Transverse colon (tissue), 4 donors: ENCODE measurements around the gene SEC61G. TPM values are rescaled to one million over a fixed set of nuclear protein-coding genes. Genes with fewer than 3 reads are reported as not detected.

Experiments used
- DNase-seq: peaks from one replicate; pipeline ENCODE4 v3.0.0-alpha.2; 2019
- H3K27ac ChIP-seq, 4 donors: fragments of 200-600 bp; sonication (generic); 2 replicates each; pipeline ENCODE4 v1.5.1; 2016 to 2018; ENCODE audit warnings: inconsistent platforms in 4 of 4
- H3K27me3 ChIP-seq: fragments of 200-600 bp; sonication (generic); 2 replicates; pipeline ENCODE4 v1.5.1; 2017; ENCODE audit warnings: inconsistent platforms
- H3K36me3 ChIP-seq, 4 donors: fragments of 200-600 bp; sonication (generic); 2 replicates each; pipeline ENCODE4 v1.5.1; 2017 to 2019; ENCODE audit warnings: inconsistent platforms in 4 of 4
- H3K4me1 ChIP-seq, 4 donors: fragments of 200-600 bp; sonication (generic); 2 replicates each; pipeline ENCODE4 v1.5.1; 2017 to 2020; ENCODE audit warnings: inconsistent platforms in 4 of 4
- H3K4me3 ChIP-seq, 4 donors: fragments of 200-600 bp; sonication (generic); 1 replicate in 1 of 4; 2 replicates in 3 of 4; pipeline versions ENCODE4 v1.5.1 to v1.6.1; 2017 to 2019; ENCODE audit warnings: inconsistent platforms in 4 of 4
- H3K9me3 ChIP-seq, 2 donors: fragments of 200-600 bp; sonication (generic); 2 replicates each; pipeline ENCODE4 v1.5.1; 2017 to 2019; ENCODE audit warnings: inconsistent platforms in 2 of 2
- EP300 ChIP-seq: sonication (generic); formaldehyde crosslinking; IDR thresholded peaks from one replicate; pipeline ENCODE4 v1.6.1; 2017; ENCODE audit warnings: antibody characterized with exemption, low read depth
- POLR2A ChIP-seq: fragments of 450-650 bp; IDR thresholded peaks from one replicate; pipeline ENCODE4 v1.6.1; 2016; ENCODE audit warnings: antibody characterized with exemption, mild to moderate bottlenecking, moderate library complexity
- POLR2AphosphoS5 ChIP-seq, 3 donors: sonication (generic); formaldehyde crosslinking; IDR thresholded peaks; one replicate each; pipeline ENCODE4 v1.6.1; 2016; ENCODE audit warnings: antibody characterized with exemption in 3 of 3
- WGBS, 2 donors: methylation state at CpG; one replicate each; pipeline ENCODE4 v1.1.5; 2018; ENCODE audit warnings: low coverage in 1 of 2; 5-methylcytosine and 5-hydroxymethylcytosine counted together
- in situ Hi-C, 4 donors: fragments of 200-750 bp; cut with MboI; loops; one replicate each; pipeline versions ENCODE4 v1.15.0 to v1.15.1; 2017; ENCODE audit warnings: low sequenced_read_pairs in 3 of 4, low pct_ligation_motif_present in 1 of 4, low pct_unique_long_range_greater_than_20kb in 1 of 4
- intact Hi-C: fragments of 100-400 bp; cut with DNase I; formaldehyde crosslinking; loops from one replicate; pipeline ENCODE4 v1.15.1; 2023; ENCODE audit warnings: low total_unique reads
- total RNA-seq, 4 donors: library from RNA; depleted of rRNA; stranded (reverse); fragments of >200 nt; gene quantifications; one replicate each; pipeline ENCODE4 v1.1.0, GENCODE V29; 2016
- TF ChIP-seq, protein P1 (sequence below), 5 experiments: fragments of 200-600 bp in 3 of 5; fragments of 450-650 bp in 2 of 5; sonication (generic) in 3 of 5; IDR thresholded peaks; 1 replicate in 2 of 5; 2 replicates in 3 of 5; pipeline ENCODE4 v1.5.1; 2016 to 2017; ENCODE audit warnings: antibody characterized with exemption in 5 of 5, inconsistent platforms in 3 of 5, mild to moderate bottlenecking in 2 of 5, moderate library complexity in 1 of 5

The SEC61G gene
- total RNA-seq, 4 donors from 2014 or later: 33.6 to 247 (median 134) TPM

DNA sequence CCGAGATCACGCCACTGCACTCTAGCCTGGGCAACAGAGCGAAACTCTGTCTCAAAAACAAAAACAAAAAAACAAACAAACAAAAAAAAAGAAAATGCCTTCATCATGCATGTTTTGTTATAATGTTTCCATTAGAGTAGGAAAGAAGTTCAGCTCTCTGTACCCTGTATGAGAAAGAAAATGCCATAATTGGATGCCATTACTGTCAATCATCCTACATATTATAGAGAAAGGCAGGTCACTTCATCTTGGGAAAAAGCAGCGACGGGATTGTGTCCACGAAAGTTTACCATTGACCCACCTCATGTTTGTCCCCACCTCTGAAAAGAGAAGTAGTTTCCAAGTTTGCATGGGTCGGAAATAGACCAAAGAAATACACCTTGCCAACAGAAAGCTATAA is 33.8 kb downstream of the SEC61G start:
- no peaks in the 10 kb centered on the region for H3K4me1 ChIP-seq
- in situ Hi-C loops (no loop called here), intact Hi-C loops (no loop called here)
- H3K36me3 ChIP-seq: no peaks in the 10 kb centered on the region
- TF ChIP-seq, protein P1, sequence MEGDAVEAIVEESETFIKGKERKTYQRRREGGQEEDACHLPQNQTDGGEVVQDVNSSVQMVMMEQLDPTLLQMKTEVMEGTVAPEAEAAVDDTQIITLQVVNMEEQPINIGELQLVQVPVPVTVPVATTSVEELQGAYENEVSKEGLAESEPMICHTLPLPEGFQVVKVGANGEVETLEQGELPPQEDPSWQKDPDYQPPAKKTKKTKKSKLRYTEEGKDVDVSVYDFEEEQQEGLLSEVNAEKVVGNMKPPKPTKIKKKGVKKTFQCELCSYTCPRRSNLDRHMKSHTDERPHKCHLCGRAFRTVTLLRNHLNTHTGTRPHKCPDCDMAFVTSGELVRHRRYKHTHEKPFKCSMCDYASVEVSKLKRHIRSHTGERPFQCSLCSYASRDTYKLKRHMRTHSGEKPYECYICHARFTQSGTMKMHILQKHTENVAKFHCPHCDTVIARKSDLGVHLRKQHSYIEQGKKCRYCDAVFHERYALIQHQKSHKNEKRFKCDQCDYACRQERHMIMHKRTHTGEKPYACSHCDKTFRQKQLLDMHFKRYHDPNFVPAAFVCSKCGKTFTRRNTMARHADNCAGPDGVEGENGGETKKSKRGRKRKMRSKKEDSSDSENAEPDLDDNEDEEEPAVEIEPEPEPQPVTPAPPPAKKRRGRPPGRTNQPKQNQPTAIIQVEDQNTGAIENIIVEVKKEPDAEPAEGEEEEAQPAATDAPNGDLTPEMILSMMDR (IDR thresholded peaks at IDR 0.05): no peak
- TF ChIP-seq POLR2AphosphoS5 (IDR thresholded peaks at IDR 0.05) (no peak), POLR2A (no peak), EP300 (no peak)
- H3K4me3 ChIP-seq: no peak overlapping the region
- H3K27ac ChIP-seq: no peak overlapping the region
- H3K27me3 ChIP-seq: no peaks in the 10 kb centered on the region
- 84% methylated on average over 7 of the region's 7 CpGs for WGBS, 2 donors
- H3K9me3 ChIP-seq: no peaks in the 10 kb centered on the region
- no peak for DNase-seq

DNA sequence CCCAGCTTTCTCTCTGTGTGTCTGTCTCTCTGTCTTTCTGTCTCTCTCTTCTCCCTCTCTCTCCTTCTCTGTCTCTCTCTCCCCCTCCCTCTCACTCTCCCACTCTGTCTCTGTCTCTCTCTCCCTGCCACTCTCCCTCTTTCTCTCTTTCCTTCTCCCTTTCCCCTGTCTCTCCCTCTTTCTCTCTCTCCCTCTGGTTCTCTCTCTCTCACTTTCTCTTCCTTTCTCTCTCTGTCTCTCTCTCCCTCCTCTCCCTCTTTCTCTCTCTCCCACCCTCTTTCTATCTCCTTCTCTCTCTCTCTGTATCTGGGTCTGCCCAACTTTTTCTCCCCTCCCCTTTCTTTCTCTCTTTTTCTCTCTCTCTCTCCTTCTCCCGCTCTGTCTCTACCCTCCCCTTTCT is 36.5 kb downstream of the SEC61G start:
- in situ Hi-C loops (no loop called here), intact Hi-C loops (no loop called here)
- H3K27me3 ChIP-seq: no peaks in the 10 kb centered on the region
- H3K4me3 ChIP-seq: no peak overlapping the region
- no peaks in the 10 kb centered on the region for H3K9me3 ChIP-seq
- no peak for TF ChIP-seq POLR2AphosphoS5 (IDR thresholded peaks at IDR 0.05)
- no peak for TF ChIP-seq EP300
- TF ChIP-seq POLR2A: no peak
- TF ChIP-seq, protein P1 (IDR thresholded peaks at IDR 0.05): no peak
- no peak overlapping the region for H3K27ac ChIP-seq
- H3K4me1 ChIP-seq: no peaks in the 10 kb centered on the region
- no peaks in the 10 kb centered on the region for H3K36me3 ChIP-seq
- DNase-seq: no peak
- 71 to 81% methylated on average over 1 of the region's 1 CpG for WGBS, 2 donors

DNA sequence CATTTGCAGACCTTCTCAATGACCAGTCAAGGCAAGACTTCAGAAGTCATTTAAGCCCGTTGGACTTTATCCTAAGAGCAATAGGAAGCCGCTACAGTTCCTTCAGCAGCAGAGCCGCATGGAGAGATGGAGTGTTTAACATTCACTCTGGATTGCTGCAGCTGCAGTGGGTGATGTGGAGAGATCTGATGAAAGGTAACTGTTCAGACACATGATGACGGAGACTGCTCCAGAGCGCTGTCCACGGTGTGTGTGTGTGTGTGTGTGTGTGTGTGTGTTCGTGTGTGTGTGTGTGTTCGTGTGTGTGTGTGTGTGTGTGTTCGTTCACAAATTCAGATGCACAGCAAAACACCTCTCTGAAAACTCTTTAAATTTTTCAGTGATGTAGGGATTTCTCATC is 37.0 kb downstream of the SEC61G start:
- no peaks in the 10 kb centered on the region for H3K36me3 ChIP-seq
- intact Hi-C loops (no loop called here), in situ Hi-C loops (no loop called here)
- TF ChIP-seq, protein P1 (IDR thresholded peaks at IDR 0.05): no peak
- TF ChIP-seq POLR2A (no peak), EP300 (no peak), POLR2AphosphoS5 (IDR thresholded peaks at IDR 0.05) (no peak)
- no peak overlapping the region for H3K4me3 ChIP-seq
- no peaks in the 10 kb centered on the region for H3K27me3 ChIP-seq
- no peak overlapping the region for H3K27ac ChIP-seq
- no peaks in the 10 kb centered on the region for H3K9me3 ChIP-seq
- H3K4me1 ChIP-seq: no peaks in the 10 kb centered on the region
- no peak for DNase-seq
- WGBS, 2 donors: 60 to 67% methylated on average over 1 to 9 of the region's 9 CpGs

DNA sequence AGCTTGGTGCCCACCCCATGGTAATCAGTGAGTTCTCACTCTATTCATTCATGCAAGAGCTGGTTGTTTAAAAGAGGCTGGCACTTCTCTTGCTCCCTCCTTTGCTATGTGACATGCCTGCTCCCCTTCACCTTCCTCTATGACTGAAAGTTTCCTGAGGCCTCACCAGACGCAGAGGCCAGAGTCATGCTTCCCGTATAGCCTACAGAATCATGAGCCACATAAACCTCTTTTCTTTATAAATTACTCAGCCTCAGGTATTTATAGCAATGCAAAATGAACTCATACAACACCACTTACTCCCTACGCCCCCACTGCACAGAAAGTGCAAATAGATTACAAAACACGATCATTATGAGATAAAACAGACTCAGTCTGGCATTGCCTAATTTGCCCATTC is 39.0 kb downstream of the SEC61G start:
- Histone ChIP-seq H3K4me3 (no peak overlapping the region), H3K9me3 (no peaks in the 10 kb centered on the region), H3K27ac (no peak overlapping the region), H3K4me1 (no peaks in the 10 kb centered on the region), H3K27me3 (no peaks in the 10 kb centered on the region), H3K36me3 (no peaks in the 10 kb centered on the region)
- WGBS, 2 donors: 66 to 68% methylated on average over 4 of the region's 4 CpGs
- intact Hi-C loops: no loop called here
- in situ Hi-C loops: no loop called here
- no peak for DNase-seq
- TF ChIP-seq, protein P1 (IDR thresholded peaks at IDR 0.05): no peak
- no peak for TF ChIP-seq EP300
